ENCODE results near the gene MYLK4. TPM values are rescaled to one million over a fixed set of nuclear protein-coding genes. Genes with fewer than 3 reads are reported as not detected.

MYLK4 gene
- total RNA-seq, 4 donors from 2014 or later: 2.4 to 46.7 (median 26.9) TPM

DNA sequence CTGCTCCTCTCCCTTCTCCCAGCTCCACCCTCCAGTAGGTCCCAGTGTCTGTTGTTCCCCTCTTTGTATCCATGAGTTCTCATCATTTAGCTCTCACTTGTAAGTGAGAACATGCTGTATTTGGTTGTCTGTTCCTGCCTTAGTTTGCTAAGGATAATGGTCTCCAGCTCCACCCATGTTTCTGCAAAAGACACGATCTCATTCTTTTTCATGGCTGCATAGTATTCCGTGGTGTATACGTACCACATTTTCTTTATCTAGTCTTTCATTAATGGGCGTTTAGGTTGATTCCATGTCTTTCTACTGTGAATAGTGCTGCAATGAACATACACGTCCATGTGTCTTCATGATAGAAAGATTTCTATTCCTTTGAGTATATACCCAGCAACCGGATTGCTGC is 136.6 kb downstream of the MYLK4 start:
- Histone ChIP-seq H3K9me3 (no peaks in the 10 kb centered on the region), H3K36me3 (no peaks in the 10 kb centered on the region), H3K4me1 (no peaks in the 10 kb centered on the region), H3K27me3 (no peaks in the 10 kb centered on the region), H3K27ac (no peak overlapping the region), H3K4me3 (no peak overlapping the region)
- DNase-seq: no peak
- no peak for TF ChIP-seq POLR2A (IDR thresholded peaks at IDR 0.05)
- TF ChIP-seq, protein P1, sequence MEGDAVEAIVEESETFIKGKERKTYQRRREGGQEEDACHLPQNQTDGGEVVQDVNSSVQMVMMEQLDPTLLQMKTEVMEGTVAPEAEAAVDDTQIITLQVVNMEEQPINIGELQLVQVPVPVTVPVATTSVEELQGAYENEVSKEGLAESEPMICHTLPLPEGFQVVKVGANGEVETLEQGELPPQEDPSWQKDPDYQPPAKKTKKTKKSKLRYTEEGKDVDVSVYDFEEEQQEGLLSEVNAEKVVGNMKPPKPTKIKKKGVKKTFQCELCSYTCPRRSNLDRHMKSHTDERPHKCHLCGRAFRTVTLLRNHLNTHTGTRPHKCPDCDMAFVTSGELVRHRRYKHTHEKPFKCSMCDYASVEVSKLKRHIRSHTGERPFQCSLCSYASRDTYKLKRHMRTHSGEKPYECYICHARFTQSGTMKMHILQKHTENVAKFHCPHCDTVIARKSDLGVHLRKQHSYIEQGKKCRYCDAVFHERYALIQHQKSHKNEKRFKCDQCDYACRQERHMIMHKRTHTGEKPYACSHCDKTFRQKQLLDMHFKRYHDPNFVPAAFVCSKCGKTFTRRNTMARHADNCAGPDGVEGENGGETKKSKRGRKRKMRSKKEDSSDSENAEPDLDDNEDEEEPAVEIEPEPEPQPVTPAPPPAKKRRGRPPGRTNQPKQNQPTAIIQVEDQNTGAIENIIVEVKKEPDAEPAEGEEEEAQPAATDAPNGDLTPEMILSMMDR (IDR thresholded peaks at IDR 0.05 in 4 of 5, conservative IDR thresholded peaks at IDR 0.05 in 1 of 5): no peak
- in situ Hi-C loops (cut with MboI; ENCODE audit: low sequenced_read_pairs in 4 of 4): no loop called here
- no peak for ATAC-seq
- intact Hi-C loops (cut with DNase I; ENCODE audit: low total_unique reads): no loop called here

Other genes starting within 250 kb of the MYLK4 start
- gene WRNIP1, start 14.5 kb upstream of the MYLK4 start, total RNA-seq: 10 to 100 TPM; 51.9 to 66.0 (median 57.3) TPM
- 10 to 100 TPM; 14.0 to 29.9 (median 24.9) TPM for gene SERPINB1, start 90.9 kb upstream of the MYLK4 start, total RNA-seq
- 1 to 10 TPM; 1.0 to 2.1 (median 1.6) TPM for gene SERPINB9, start 152.4 kb upstream of the MYLK4 start, total RNA-seq
- gene SERPINB6, start 220.6 kb upstream of the MYLK4 start, total RNA-seq: 100 to 1,000 TPM; 114 to 260 (median 189) TPM
- gene NQO2, start 249.0 kb upstream of the MYLK4 start, total RNA-seq: 10 to 100 TPM; 46.7 to 94.5 (median 60.3) TPM

Measured in gastrocnemius medialis (tissue), 4 donors.